Epithelial cell of esophagus (primary cell): ENCODE measurements around the gene ATXN1L.
"Not testable (repeated sequence)": the region's sequence is repeated elsewhere in the genome, so short reads cannot be mapped to it uniquely, and the experiment has no call there.

ENCODE experiments used
- DNase-seq: peaks from one replicate; pipeline ENCODE4 v3.0.0; 2010; ENCODE audit warnings: low read depth
- H3K4me3 ChIP-seq: 2 replicates; pipeline ENCODE4 v1.5.1; 2011; ENCODE audit warnings: mild to moderate bottlenecking, low read length, control low read depth
- TF ChIP-seq, protein P1 (sequence below): IDR thresholded peaks from 2 replicates; pipeline ENCODE4 v1.5.1; 2011; ENCODE audit warnings: low read depth, mild to moderate bottlenecking, low read length, control low read depth, inconsistent platforms; ENCODE audit not compliant: insufficient read depth; ENCODE audit errors: missing control alignments

Gene ATXN1L

GRCh38 chr16:71826533-71827017, 19.2 kb upstream of the ATXN1L start:
- DNase-seq = no peak
- H3K4me3 ChIP-seq = no peak overlapping the region
- TF ChIP-seq, protein P1, sequence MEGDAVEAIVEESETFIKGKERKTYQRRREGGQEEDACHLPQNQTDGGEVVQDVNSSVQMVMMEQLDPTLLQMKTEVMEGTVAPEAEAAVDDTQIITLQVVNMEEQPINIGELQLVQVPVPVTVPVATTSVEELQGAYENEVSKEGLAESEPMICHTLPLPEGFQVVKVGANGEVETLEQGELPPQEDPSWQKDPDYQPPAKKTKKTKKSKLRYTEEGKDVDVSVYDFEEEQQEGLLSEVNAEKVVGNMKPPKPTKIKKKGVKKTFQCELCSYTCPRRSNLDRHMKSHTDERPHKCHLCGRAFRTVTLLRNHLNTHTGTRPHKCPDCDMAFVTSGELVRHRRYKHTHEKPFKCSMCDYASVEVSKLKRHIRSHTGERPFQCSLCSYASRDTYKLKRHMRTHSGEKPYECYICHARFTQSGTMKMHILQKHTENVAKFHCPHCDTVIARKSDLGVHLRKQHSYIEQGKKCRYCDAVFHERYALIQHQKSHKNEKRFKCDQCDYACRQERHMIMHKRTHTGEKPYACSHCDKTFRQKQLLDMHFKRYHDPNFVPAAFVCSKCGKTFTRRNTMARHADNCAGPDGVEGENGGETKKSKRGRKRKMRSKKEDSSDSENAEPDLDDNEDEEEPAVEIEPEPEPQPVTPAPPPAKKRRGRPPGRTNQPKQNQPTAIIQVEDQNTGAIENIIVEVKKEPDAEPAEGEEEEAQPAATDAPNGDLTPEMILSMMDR = no peak

DNA sequence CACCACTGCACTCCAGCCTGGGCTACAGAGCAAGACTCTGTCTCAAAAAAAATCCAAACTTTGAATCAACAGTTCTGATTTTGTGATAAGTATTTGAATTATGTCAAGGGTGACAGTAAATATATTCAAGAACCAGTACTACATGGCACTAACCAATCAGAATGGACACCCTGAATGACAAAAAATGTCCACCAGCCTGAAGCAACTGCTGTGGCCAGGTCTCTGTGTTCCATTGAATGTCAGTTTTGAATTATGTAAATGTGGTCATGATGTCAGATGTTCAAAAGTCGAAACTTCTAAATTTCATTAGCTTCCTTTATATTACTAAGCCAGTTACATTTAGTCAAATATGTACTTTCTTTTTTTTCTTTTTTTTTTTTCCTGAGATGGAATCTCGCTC, 15.4 kb upstream of the ATXN1L start:
- no peak for DNase-seq
- no peak overlapping the region for H3K4me3 ChIP-seq
- TF ChIP-seq, protein P1 = no peak

- not testable (repeated sequence) for DNase-seq, H3K4me3 ChIP-seq
Observed at GRCh38 chr16:71831698-71832097, 14.1 kb upstream of the ATXN1L start.

- H3K4me3 ChIP-seq, DNase-seq: not testable (repeated sequence)
Observed at GRCh38 chr16:71832112-71832511, 13.7 kb upstream of the ATXN1L start.

- TF ChIP-seq, protein P1 = no peak
- no peak for DNase-seq
- no peak overlapping the region for H3K4me3 ChIP-seq
Observed at GRCh38 chr16:71834291-71834690, 11.5 kb upstream of the ATXN1L start.

DNA sequence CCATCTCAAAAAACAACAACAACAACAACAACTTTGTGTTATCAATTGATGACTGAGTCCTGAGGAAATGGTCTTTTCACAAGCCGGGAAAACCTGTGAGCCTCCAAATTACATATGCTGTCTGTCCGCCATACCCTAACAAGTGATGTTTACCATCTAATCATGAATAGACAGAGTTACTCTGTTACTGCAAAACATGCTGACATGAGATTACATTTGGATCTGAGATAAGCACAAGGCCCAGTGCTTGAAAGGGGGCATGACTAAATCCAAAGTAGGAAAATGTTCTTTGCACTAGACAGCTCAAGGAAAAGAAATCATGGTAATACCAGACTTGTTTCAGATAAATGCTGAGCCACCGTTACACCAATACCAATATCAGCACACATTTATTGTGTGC, 8.6 kb upstream of the ATXN1L start:
- no peak for DNase-seq
- no peak overlapping the region for H3K4me3 ChIP-seq
- TF ChIP-seq, protein P1 = no peak

GRCh38 chr16:71840052-71840451, 5.7 kb upstream of the ATXN1L start:
- H3K4me3 ChIP-seq = no peak overlapping the region
- no peak for DNase-seq
- TF ChIP-seq, protein P1 = no peak

DNA sequence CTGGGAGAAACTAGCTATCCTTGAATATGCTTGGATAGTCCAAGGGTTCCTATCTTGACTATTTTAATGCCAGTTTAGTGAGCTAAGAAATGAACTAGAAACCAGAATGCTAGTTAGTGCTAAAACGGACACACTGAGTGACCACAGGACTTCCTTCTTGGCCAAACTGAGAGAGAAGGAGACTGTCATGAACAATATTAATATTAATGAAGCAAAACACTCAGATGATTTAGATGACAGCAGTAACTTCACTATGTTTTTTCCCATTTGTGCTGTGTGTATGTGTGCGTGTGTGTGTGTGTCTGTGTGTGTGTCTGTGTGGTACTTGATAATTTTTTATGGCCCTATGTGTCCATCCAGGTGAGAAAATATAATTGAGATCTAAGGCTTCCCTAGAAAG, 2.2 kb upstream of the ATXN1L start:
- DNase-seq = no peak
- no peak overlapping the region for H3K4me3 ChIP-seq
- TF ChIP-seq, protein P1 = no peak
